Ectodermal cell (in vitro differentiated cells): ENCODE measurements around the gene PAQR9. TPM values are rescaled to one million over a fixed set of nuclear protein-coding genes. Genes with fewer than 3 reads are reported as not detected.

Experiments
- H3K27ac ChIP-seq: 2 replicates; pipeline ENCODE4 v1.7.0; 2013; ENCODE audit warnings: mild to moderate bottlenecking, low read depth, low read length; ENCODE audit not compliant: insufficient read depth, poor library complexity, severe bottlenecking
- H3K27me3 ChIP-seq: 2 replicates; pipeline ENCODE4 v1.7.0; 2013; ENCODE audit warnings: mild to moderate bottlenecking, low read length; ENCODE audit not compliant: insufficient read depth, control insufficient read depth, poor library complexity, severe bottlenecking
- H3K36me3 ChIP-seq: one replicate; pipeline ENCODE4 v1.7.0; 2013; ENCODE audit warnings: low read length; ENCODE audit not compliant: control insufficient read depth, insufficient read depth
- H3K4me1 ChIP-seq: one replicate; pipeline ENCODE4 v1.7.0; 2013; ENCODE audit warnings: low read length; ENCODE audit not compliant: control insufficient read depth, insufficient read depth
- H3K4me3 ChIP-seq: 2 replicates; pipeline ENCODE4 v1.7.0; 2013; ENCODE audit warnings: low read depth, low read length, control low read depth; ENCODE audit not compliant: insufficient read depth
- H3K9me3 ChIP-seq: 2 replicates; pipeline ENCODE4 v1.7.0; 2013; ENCODE audit warnings: mild to moderate bottlenecking, low read length, moderate library complexity; ENCODE audit not compliant: control insufficient read depth
- WGBS, 2 experiments: methylation state at CpG; one replicate each; pipeline ENCODE4 v1.1.7; 2013; ENCODE audit warnings: missing lambda C conversion rate in 2 of 2; 5-methylcytosine and 5-hydroxymethylcytosine counted together
- polyA plus RNA-seq, 4 experiments: library from polyadenylated mRNA; stranded (reverse); fragments of 50-300 nt; gene quantifications; one replicate each; pipeline ENCODE4 v1.2.3, GENCODE V29; 2013

PAQR9 gene
- polyA plus RNA-seq (2013, experiment 1 of 4) = 2.5 TPM
- 2.3 TPM for polyA plus RNA-seq (2013, experiment 2 of 4)
- 2.3 TPM for polyA plus RNA-seq (2013, experiment 3 of 4)
- 2.4 TPM for polyA plus RNA-seq (2013, experiment 4 of 4)

- Histone ChIP-seq H3K27ac (no peak within 1 kb of the TSS), H3K4me3 (peak within 1 kb of the TSS; percentile 48), H3K36me3 (no peaks in the 10 kb centered on the region), H3K9me3 (no peaks in the 10 kb centered on the region), H3K27me3 (peaks cover 35% of the 10 kb centered on the region), H3K4me1 (no peaks in the 10 kb centered on the region)
- WGBS, 2 experiments = 1% methylated on average over 115 to 117 of the region's 117 CpGs
These were observed at the start of gene PAQR9 for GRCh38 chr3:142963516-142964448. Gene PAQR9 (minus strand): TSS chr3:142963674. CDS start chr3:142963336, 338 bp downstream.

- 100% methylated on average over 3 of the region's 3 CpGs for WGBS, 2 experiments
- Histone ChIP-seq H3K27me3 (no peaks in the 10 kb centered on the region), H3K9me3 (no peaks in the 10 kb centered on the region), H3K36me3 (peaks cover 4% of the 10 kb centered on the region), H3K27ac (no peak overlapping the region), H3K4me1 (no peaks in the 10 kb centered on the region), H3K4me3 (no peak overlapping the region)
These were observed 48.2 kb upstream of the PAQR9 start for GRCh38 chr3:143011705-143012104.

- Histone ChIP-seq H3K4me1 (no peaks in the 10 kb centered on the region), H3K4me3 (no peak overlapping the region), H3K36me3 (peaks cover 4% of the 10 kb centered on the region), H3K27ac (no peak overlapping the region), H3K27me3 (no peaks in the 10 kb centered on the region), H3K9me3 (no peaks in the 10 kb centered on the region)
- WGBS, 2 experiments = 91 to 98% methylated on average over 3 of the region's 3 CpGs
These were observed 46.5 kb upstream of the PAQR9 start for GRCh38 chr3:143010024-143010423.

- Histone ChIP-seq H3K27ac (no peak overlapping the region), H3K36me3 (no peaks in the 10 kb centered on the region), H3K4me1 (no peaks in the 10 kb centered on the region), H3K4me3 (no peak overlapping the region), H3K27me3 (no peaks in the 10 kb centered on the region), H3K9me3 (no peaks in the 10 kb centered on the region)
- WGBS, 2 experiments = 80 to 92% methylated on average over 2 of the region's 2 CpGs
These were observed 41.3 kb upstream of the PAQR9 start for GRCh38 chr3:143004823-143005222.

GRCh38 chr3:143002727-143003126 lies 39.3 kb upstream of the PAQR9 start:
- no peaks in the 10 kb centered on the region for H3K27me3 ChIP-seq
- no peaks in the 10 kb centered on the region for H3K4me1 ChIP-seq
- H3K27ac ChIP-seq = no peak overlapping the region
- H3K9me3 ChIP-seq = no peaks in the 10 kb centered on the region
- WGBS, 2 experiments = 4 to 5% methylated on average over 7 to 9 of the region's 9 CpGs
- peak overlapping the region; percentile 88 for H3K4me3 ChIP-seq
- no peaks in the 10 kb centered on the region for H3K36me3 ChIP-seq

- Histone ChIP-seq H3K4me1 (no peaks in the 10 kb centered on the region), H3K27ac (peak overlapping the region; percentile 76), H3K9me3 (no peaks in the 10 kb centered on the region), H3K36me3 (no peaks in the 10 kb centered on the region), H3K27me3 (no peaks in the 10 kb centered on the region), H3K4me3 (peak overlapping the region; percentile 88)
- WGBS, 2 experiments = 1% methylated on average over 19 of the region's 19 CpGs
These were observed 38.7 kb upstream of the PAQR9 start for GRCh38 chr3:143002083-143002712.

GRCh38 chr3:143001369-143002082 lies 38.1 kb upstream of the PAQR9 start, which contains the start of gene U2SURP:
Gene U2SURP (plus strand): TSS chr3:143001570. CDS start chr3:143001629, 59 bp downstream.
- Histone ChIP-seq H3K27me3 (no peaks in the 10 kb centered on the region), H3K4me3 (peak within 1 kb of the TSS; percentile 88), H3K4me1 (no peaks in the 10 kb centered on the region), H3K36me3 (no peaks in the 10 kb centered on the region), H3K27ac (peak within 1 kb of the TSS; percentile 96), H3K9me3 (no peaks in the 10 kb centered on the region)
- 0% methylated on average over 55 of the region's 55 CpGs for WGBS, 2 experiments

- H3K36me3 ChIP-seq = no peaks in the 10 kb centered on the region
- H3K9me3 ChIP-seq = no peaks in the 10 kb centered on the region
- no peaks in the 10 kb centered on the region for H3K27me3 ChIP-seq
- WGBS, 2 experiments = 1% methylated on average over 15 of the region's 15 CpGs
- H3K4me3 ChIP-seq = peak overlapping the region; percentile 88
- H3K27ac ChIP-seq = peak overlapping the region; percentile 96
- H3K4me1 ChIP-seq = no peaks in the 10 kb centered on the region
These were observed 37.5 kb upstream of the PAQR9 start for GRCh38 chr3:143001034-143001368.

GRCh38 chr3:143000528-143000927 lies 37.1 kb upstream of the PAQR9 start:
- Histone ChIP-seq H3K4me1 (no peaks in the 10 kb centered on the region), H3K36me3 (no peaks in the 10 kb centered on the region), H3K27ac (peak overlapping the region; percentile 96), H3K4me3 (peak overlapping the region; percentile 88), H3K9me3 (no peaks in the 10 kb centered on the region), H3K27me3 (no peaks in the 10 kb centered on the region)
- 18 to 22% methylated on average over 10 of the region's 10 CpGs for WGBS, 2 experiments

- H3K27ac ChIP-seq = no peak overlapping the region
- no peaks in the 10 kb centered on the region for H3K9me3 ChIP-seq
- peak overlapping the region; percentile 88 for H3K4me3 ChIP-seq
- WGBS, 2 experiments = 59 to 89% methylated on average over 2 to 3 of the region's 4 CpGs
- H3K27me3 ChIP-seq = no peaks in the 10 kb centered on the region
- H3K4me1 ChIP-seq = no peaks in the 10 kb centered on the region
- H3K36me3 ChIP-seq = no peaks in the 10 kb centered on the region
These were observed 36.4 kb upstream of the PAQR9 start for GRCh38 chr3:142999881-143000280.
